Prostate gland (tissue), 2 donors: ENCODE results near the gene KCNN1.

Experiments
- POLR2AphosphoS5 ChIP-seq: sonication (generic); formaldehyde crosslinking; IDR thresholded peaks from one replicate; pipeline ENCODE4 v1.6.1; 2017; ENCODE audit warnings: antibody characterized with exemption
- TF ChIP-seq, protein P1 (sequence below), 4 experiments: fragments of 200-600 bp in 2 of 4; fragments of 450-650 bp in 2 of 4; sonication (generic) in 2 of 4; IDR thresholded peaks; 1 replicate in 3 of 4; 2 replicates in 1 of 4; pipeline ENCODE4 v1.5.1; 2016 to 2019; ENCODE audit warnings: antibody characterized with exemption in 4 of 4, mild to moderate bottlenecking in 2 of 4, moderate library complexity in 2 of 4

DNA sequence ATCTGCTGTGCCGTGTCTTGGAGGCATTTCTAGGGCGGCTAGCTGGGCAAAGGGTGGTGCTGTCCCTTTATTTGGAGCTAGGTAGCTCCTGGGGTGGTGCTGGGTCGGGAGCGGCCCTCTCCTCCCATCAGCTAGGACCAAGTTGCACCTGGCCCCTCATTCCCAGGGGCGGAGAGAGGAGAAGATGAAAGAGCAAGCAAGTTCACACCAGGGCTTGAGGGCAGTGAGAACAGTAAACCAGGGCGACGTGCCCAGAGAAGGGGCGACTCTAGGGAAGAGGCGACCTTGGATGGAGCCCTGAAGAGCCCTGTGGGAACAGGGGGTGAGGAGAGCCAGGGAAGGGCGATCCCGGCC, 17.0 kb upstream of the KCNN1 start:
- no peak for TF ChIP-seq POLR2AphosphoS5
- TF ChIP-seq, protein P1, sequence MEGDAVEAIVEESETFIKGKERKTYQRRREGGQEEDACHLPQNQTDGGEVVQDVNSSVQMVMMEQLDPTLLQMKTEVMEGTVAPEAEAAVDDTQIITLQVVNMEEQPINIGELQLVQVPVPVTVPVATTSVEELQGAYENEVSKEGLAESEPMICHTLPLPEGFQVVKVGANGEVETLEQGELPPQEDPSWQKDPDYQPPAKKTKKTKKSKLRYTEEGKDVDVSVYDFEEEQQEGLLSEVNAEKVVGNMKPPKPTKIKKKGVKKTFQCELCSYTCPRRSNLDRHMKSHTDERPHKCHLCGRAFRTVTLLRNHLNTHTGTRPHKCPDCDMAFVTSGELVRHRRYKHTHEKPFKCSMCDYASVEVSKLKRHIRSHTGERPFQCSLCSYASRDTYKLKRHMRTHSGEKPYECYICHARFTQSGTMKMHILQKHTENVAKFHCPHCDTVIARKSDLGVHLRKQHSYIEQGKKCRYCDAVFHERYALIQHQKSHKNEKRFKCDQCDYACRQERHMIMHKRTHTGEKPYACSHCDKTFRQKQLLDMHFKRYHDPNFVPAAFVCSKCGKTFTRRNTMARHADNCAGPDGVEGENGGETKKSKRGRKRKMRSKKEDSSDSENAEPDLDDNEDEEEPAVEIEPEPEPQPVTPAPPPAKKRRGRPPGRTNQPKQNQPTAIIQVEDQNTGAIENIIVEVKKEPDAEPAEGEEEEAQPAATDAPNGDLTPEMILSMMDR (IDR thresholded peaks at IDR 0.05) = no peak
